Measurements from ENCODE around the gene DARS1.
A peak's percentile ranks its signal among the peaks of the same experiment; 100 is the strongest.

DARS1 gene

DNA sequence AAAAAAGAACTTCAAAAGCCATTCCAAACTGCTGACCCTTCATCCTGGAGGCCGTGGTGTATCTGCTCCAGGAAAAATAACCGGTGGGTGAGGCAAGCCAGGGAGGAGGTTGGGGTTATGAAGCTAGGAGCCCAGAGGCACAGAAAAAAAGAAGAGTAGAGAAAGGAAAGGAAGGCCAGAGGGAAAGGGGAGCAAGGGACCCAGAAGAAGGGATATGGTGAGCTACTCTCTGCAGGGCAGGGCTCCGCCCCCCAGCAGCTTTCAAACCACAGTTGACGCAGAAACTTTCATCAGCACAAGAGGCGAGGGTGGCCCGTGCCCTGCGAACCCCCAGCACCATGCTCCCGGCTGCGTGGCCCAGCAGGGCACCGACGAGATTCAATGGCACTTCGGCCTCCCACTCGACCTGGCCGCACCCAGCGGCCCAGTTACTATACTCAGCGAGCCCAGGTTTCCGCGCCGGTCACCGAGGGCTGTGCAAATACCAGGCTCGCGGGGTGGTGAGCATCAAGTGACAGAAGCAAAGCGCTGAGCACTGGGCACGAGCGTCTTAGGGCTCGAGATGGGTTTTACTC lies 109.8 kb downstream of the DARS1 start:
- peak; percentile 68 for DNase-seq

DNA sequence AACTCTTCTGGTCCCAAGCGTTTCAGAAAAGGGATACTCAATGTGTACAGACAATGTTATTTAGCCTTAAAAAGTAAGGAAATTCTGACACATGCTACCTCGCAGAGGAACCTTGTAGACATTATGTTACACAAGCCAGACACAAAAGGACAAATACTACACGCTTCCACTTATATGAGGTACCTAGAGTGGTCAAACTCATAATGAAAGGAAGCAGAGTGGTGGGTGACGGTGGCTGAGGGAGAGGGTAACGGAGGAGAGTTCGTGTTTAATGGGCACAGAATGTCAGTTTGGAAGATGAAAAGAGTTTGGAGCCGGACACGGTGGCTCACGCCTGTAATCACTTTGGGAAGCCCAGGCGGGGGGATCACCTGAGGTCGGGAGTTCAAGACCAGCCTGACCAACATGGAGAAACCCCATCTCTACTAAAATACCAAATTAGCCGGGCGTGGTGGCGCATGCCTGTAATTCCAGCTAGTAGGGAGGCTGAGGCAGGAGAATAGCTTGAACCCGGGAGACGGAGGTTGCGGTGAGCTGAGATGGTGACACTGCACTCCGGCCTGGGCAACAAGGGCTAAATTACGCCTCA lies 110.6 kb downstream of the DARS1 start:
- no peak for DNase-seq

DNA sequence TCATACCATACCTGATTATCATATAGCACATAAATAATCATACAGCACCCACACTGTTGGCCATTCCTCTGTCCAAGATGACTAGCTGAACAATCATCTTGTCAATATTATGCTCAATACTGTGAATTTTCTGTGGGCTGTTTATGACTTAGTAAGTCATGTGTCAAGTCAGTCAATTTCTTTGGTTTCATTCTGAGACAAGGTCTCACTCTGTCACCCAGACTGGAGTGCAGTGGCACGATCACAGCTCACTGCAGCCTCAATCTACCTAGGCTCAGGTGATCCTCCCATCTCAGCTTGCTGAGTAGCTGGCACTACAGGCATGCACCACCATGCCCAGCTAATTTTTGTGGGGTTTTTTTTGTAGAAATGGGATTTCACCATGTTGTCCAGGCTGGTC lies 114.9 kb downstream of the DARS1 start:
- DNase-seq = no peak

DNA sequence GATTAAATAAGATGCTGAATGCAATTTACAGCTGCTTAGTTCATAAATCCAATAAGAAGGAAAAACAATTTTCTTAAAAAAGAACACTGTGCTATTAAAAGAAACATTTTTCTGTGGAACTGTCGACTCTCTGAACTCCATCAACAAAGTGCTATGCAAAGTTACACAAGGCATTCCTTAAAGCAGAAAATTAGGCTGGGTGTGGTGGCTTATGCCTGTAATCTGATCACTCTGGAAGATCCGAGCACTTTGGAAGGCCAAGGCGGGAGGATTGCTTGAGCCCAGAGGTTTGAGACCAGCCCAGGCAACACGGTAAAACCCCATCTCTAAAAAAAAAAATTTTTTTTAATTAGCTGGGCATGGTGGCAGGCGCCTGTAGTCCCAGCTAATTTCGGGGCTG lies 122.2 kb downstream of the DARS1 start:
- DNase-seq = no peak

DNA sequence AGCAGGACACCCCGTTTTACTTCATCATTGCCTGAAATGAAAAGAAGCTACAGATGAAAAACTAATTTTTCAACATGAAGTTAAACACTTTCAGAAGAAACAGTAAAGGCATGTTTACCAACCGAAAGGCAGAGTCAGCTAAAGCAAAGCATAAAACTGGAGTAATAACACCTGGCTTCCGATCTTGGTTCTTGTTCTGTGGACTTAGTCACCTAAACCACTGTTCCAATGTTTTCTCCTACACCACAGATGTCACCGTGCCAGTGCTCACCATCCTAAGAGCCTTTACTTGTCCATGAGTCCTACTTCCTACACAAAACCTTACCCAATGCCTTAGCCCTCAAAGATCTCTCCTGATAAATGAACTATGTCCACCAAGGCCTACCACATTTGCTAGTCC lies 122.7 kb downstream of the DARS1 start:
- no peak for DNase-seq

Measured in activated CD4-positive, alpha-beta T cell treated with anti-CD3 and anti-CD28 coated beads, Interleukin-2, amount 50 U/mL, for 1 hour (primary cell).